ENCODE measurements around the gene SLC38A6. TPM values are rescaled to one million over a fixed set of nuclear protein-coding genes. Genes with fewer than 3 reads are reported as not detected.
"Not testable (repeated sequence)": the region's sequence is repeated elsewhere in the genome, so short reads cannot be mapped to it uniquely, and the experiment has no call there.

The SLC38A6 gene
- total RNA-seq, 1 experiment from 2014 or later, result 54.9 TPM

DNA sequence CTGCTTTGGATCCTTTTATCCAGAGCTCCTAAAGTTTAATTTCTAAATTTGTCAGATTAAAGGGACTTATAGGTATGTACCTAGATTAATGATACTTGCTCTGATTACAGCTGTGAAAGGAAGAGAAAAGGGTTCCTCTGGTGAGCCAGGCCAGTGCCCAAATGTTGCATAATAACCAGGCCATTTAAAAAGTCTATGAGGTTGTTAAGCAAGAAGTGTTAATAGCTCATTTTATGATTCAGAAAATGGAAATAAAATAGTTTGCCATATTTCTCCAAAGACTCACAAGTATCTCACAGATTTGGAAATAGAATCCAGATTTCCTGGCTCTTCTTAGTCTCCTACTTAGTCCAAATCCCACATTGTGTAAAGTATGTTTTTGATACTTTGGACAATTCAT lies 67.6 kb downstream of the SLC38A6 start:
- DNase-seq (ENCODE audit: extremely low read depth, low read depth), result no peak

DNA sequence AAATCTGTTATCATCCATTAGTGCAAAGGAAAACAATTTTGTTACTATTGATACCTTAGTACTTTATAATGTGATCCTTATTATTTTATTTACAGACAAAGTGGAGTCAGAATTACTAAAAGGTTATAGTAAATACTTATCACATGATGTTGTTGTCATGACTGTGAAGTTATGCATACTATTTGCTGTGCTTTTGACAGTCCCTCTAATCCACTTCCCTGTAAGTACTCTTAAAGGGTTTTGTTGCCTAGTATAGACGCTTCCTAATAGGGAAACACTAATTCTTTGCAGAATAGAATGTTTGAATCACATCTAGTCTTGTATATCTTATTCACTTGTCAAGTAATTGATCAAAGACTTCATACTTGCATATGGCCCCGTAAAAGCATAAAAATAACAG lies 69.4 kb downstream of the SLC38A6 start:
- no peak for DNase-seq (ENCODE audit: extremely low read depth, low read depth)

DNA sequence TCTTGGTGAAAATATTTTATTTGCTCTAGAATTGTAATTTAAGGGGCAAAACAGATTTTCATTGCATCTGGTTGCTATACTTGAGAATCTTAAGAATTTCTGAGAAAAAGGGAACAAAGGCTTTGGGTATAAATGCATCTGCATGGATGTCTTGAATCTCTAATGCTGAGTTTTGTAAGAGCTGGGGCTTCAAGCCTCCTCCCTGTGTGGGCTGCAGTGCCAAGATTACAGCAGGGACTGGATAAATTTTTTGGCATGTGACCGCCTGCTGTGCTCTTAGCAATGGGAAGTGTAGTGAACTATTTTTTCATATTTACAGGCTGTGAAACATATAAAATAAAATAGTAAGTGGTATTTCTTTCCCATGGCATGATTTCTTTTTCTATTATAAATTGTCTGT lies 70.0 kb downstream of the SLC38A6 start:
- DNase-seq (ENCODE audit: extremely low read depth, low read depth), result no peak

DNA sequence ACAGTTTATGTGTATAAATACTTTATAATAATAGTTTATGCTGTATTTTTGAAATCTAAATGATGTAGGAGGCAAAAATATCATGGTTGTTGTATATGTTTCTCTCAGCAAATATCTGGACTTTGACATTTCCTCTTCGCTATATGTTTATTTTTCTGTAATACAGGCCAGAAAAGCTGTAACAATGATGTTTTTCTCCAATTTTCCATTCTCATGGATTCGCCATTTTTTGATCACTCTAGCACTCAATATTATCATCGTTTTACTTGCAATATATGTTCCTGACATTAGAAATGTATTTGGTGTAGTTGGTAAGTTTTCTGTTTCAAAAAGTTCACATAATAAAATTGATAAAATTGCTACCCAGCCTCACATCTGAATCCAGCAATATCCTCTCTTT lies 70.6 kb downstream of the SLC38A6 start:
- no peak for DNase-seq (ENCODE audit: extremely low read depth, low read depth)

DNA sequence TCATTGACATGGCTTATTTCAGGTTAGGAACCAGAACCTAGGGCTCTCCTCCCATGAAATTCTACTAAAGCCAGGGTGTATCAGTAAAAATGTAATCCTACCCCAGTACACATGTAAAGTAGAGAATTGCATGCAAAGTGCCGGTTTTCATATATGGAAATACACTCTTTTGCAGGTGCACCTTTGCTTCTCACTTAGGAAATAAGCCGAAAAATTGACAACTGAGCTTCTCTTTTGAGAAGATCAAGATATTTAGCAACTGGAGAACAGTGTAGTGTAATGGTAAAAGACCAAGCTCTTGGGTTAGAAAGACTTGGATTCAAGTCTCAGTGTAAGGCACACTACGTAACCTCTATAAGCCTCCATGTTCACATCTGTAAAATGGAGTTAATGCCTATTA lies 82.4 kb downstream of the SLC38A6 start:
- DNase-seq (ENCODE audit: extremely low read depth, low read depth), result no peak

DNA sequence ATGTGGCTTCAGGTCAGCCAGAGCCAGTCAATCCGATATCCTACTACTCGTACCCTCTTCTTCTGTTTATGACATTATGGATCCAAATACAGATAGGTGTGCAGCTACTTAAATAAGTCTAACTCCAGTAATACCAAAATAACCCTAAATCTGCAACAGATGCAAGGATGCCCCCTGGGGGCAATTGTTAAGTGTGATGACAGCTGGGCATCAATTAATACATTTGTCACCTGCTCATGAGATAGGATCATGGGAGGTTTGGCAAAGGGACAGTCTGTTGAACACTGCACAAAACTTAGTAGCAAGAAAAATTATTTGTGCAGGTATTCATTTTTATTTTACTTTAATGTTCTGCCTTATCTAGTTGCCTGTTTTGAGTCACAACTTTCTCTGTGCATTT lies 83.2 kb downstream of the SLC38A6 start:
- no peak for DNase-seq (ENCODE audit: extremely low read depth, low read depth)

DNA sequence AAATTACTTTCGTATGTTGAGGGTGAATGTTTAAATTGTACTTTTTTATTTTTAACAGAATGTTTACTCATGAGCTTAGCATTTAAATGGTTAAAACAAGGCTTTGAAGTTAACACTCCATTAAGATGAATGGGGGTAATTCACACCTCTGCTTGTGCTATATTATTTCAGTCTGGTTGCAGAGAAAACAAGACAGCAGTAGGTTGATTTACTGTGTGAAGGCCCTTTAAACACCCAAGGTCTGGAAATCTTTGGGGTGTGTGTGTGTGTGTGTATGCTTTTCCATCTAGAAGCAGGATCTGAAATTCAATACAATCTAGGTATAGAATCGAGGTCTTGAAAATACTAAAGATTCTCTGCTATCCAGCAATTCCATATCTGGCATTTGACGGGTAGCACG lies 83.8 kb downstream of the SLC38A6 start:
- DNase-seq (ENCODE audit: extremely low read depth, low read depth), result no peak

DNA sequence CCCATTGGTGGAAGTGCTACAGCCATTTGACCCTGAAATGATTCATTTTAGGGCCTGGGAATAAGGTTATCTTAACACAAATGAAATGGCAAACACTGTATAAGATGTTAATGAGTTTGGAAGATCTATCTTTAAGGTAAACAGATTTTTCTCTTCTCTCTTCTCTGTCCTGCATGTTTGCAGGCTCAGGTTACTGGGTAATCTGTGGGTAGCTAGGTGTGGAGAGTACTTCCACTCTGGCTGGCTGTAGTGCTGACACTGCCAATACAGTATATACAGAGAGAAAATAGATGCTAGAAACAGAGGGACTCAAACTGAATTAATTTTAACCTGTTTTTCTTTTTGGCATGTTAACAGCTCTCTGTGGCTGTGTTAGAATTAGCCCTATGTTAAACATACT lies 84.6 kb downstream of the SLC38A6 start:
- no peak for DNase-seq (ENCODE audit: extremely low read depth, low read depth)

DNA sequence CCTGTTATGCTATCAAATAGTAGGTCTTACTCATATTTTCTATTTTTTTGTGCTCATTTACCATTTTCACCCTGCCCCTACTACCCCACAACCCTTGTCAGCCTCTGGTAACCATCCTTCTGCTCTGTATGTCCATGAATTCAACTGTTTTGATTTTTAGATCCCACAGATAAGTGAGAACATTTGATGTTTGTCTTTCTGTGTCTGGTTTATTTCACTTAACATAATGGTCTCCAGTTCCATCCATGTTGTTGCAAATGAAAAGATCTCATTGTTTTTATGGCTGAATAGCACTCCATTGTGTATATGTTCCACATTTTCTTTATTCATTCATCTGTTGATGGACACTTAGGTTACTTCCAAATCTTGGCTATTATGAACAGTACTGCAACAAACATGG lies 91.4 kb downstream of the SLC38A6 start:
- not testable (repeated sequence) for DNase-seq (ENCODE audit: extremely low read depth, low read depth)

DNA sequence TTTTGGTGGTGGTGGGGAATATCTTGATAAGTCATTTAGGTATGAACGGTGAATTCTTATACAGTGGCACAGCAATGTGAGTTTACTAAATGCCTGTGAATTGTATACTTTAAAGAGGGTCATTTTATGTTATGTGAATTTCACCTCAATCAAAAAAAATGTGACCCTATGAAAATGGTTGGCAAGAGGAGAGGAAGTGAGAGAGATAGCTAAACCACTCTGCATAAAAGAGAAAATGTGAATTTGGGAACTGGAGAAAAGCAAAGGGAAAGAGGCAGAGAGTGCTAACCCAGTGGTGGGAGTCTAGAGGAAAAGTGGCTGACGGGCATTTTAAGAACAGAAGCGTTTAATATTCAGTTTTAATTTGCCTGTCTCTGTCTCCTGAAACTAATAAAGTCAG lies 93.8 kb downstream of the SLC38A6 start:
- DNase-seq (ENCODE audit: extremely low read depth, low read depth), result no peak

DNA sequence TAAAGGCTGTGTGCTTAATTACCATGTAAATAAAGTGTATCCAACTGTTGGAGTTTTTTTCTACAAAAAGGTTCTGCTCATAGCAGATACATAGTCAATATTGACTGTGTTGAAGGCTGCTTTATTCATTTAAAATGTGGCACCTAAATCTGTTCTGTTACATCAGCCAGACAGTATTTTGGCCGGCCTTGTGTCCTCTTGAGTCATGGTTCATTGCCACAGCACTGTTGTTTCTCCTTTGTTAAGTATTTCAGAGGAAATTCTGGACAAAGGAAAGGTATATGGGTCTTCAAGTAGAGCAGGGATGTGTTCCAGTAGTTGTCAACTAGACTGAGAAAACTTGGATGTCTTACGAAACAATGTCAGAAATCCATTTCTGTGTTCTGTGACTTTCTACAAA lies 95.5 kb downstream of the SLC38A6 start:
- no peak for DNase-seq (ENCODE audit: extremely low read depth, low read depth)

DNA sequence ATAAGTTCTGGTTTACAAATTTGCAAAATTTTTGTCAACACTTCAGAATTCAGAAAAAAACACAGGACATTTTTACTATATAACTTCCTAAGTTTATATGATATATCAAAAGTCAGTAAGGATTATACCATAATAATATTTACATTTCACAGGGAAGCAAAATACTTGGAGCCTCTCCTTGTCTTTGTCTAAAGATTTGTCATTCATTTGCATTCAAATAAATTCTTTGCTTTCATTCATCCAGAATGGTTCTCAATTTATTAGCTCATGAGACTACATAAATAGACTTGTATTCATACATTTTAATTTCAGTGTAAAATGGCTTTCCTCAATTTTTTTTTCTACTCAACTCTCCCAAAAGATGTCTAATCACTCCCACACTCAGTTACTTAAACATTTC lies 96.4 kb downstream of the SLC38A6 start:
- DNase-seq (ENCODE audit: extremely low read depth, low read depth), result no peak

DNA sequence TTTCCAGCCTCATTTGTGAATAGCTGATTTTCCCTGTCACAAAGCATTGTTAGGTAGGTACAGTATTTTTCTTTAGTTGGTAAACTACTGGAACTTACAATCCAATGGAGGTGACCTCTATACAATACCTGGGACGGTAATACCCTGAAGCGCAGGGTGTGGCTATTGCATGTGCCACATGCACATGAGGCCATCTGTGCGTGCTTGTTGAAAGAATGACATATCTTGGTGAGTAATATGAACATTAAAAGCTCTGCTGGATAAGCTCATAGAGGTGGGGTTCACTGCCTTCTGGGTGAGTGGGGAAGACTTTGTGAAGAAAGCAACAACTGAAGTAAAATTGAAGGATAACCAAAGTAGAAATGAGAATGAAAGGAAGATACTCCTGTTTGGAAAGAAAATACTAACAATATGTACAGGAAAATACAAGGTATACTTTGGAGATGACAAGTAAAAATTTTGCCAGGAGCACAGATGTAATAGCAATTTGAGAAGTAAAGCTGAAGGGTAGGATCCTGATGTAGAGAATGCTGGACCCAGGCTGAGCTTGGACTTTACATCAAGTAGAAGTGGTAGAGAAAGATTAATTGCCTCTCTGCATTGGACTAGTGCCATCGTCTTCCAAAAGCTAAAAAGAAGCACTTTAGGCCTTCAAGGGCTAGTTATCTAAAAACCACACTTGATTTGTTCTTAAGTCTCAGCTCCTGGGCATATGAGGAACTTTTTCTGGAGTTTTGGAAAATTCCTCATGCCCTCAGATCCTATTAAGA lies 97.1 kb downstream of the SLC38A6 start:
- no peak for DNase-seq (ENCODE audit: extremely low read depth, low read depth)

DNA sequence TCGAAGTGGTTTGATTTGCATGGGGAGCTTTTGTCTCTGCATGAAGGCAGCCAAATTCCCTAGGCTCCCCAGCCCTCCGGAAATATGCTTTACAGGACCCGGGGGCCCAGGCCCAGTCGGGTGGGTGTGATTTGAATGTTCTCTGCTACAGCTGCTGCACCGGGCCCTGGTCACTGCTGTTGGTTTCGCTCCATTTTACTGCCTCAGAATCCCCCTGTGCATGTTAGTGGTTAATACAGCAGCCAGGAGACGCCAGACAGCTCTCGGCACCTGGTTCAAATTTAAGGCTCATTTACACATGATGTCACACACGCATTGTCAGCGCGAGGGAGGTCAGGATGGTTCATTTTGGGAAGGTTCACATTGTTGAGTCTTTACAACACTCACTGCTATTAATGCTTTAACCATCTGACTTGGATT lies 99.6 kb downstream of the SLC38A6 start:
- DNase-seq (ENCODE audit: extremely low read depth, low read depth), result no peak

DNA sequence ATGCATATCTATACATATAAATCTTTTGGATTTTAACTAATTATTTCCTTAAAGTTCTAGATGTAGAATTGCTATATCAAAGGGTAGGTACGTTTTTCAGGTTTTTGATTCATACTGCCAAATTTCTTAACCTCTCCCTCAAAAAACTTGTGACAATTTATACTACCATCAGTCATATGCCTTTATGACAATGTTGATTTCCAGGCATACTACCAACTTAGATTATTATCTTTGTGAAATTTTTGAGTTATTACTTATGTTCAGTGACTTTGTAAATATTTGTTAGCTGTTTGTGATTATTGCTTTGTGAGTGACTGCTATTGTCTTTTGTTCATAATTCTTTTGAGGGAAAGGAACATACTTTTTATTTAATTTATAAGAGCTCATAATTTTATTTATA lies 107.0 kb downstream of the SLC38A6 start:
- DNase-seq (ENCODE audit: extremely low read depth, low read depth), result no peak

DNA sequence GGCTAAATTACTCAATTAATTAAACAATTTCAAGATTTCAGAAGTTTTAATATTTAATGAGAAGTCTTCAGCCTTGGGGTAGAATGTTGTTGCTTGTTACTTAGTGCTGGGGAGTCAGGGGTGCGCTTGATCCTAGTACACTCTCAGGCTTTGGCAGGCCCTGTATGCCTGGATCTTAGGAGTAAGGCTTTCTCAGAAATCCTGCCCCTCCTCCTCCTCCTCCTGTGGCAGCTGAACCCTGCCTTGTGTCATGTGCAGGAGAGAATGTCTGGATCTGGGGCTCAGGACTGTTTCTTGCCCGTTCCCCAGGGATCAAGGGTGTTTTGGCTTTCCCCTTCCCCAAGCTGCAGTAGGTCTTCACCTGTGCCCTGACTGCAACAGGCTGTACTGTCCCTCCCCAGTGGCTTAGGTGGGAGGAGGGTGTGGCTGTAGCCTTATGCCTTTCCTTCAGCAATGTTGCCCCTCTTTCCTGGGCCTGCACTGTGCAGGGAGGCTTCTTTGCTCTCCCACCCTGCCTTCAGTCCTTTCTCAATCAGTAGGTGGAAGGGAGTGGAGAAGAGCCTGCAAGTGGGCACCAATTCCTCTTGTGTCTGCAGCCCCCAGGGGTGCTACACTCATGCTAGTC lies 108.2 kb downstream of the SLC38A6 start:
- DNase-seq (ENCODE audit: extremely low read depth, low read depth), result no peak

DNA sequence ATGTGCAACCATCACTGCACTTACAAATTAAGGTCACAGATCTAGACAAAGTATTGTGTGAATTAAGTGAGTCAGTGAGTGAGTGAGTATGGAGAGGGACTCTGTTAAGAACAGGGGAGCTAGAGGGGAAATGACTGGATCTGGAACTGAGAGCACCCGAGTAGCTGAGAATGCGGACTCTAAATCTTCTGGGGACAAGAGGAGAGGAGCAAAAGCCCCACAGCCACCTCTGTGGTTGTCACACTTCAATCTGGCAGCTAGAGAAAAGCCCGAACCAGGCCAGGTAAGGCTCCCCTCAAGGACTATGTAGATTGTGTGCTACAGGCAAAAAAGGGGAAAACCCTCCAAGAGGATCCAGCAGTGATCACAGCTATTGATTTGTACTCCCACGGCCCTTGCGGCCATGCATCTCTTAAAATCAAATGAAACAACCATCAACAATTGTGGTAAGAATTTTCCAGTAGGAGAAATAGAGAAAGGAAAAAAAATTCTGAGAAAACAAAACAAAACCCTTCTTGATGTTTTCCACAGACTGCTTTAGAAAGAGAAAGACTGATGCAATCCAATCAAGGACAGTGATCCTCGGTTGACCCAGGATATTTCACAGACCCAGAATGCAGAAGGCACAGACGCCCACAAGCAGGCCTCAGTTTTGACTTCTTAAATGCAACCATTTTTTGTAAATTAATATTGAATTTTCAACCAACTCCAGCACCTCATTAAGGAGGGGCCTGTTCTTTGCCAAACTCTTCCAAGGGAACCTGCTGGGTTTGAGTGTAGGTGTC lies 109.6 kb downstream of the SLC38A6 start:
- DNase-seq (ENCODE audit: extremely low read depth, low read depth), result peak; percentile 14

DNA sequence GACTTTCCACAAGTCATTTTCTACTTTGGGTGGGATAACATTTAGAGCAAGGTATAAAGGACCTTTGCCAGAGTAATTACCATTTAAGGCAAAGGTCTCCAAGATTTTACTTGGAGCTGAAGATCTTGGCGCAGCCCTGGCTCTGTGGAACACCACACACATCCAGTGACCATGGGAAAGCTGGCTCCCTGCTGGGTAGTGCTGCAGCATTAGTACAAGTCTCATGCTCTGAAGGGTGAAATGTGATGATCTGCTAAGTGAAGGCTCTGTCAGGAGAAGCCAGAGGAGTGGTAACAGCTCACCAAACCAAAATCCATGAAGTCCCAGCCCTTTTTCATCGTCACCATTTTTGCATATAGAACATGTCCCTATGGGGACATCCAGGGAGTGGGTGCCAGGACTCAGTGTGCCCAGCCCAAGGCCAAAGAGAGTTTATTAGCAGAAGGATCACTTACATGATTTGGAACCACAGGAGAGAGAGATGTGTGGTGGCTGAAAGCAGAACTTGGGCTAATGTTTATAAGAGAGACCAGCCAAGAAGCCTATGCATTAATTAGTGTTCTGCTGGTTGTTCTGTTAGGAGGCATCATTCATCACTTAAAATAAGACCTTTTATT lies 110.7 kb downstream of the SLC38A6 start:
- DNase-seq (ENCODE audit: extremely low read depth, low read depth), result no peak

DNA sequence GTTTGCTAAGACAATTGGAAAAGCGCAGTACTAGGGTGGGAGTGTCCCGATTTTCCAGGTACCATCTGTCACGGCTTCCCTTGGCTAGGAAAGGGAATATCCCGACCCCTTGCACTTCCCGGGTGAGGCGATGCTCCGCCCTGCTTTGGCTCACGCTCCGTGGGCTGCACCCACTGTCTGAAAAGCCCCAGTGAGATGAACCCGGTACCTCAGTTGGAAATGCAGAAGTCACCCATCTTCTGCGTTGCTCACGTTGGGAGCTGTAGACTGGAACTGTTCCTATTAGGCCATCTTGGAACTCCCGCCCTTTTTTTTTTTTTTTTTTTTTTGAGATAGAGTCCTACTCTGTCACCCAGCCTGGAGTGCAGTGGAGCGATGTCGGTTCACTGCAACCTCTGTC lies 117.1 kb downstream of the SLC38A6 start:
- DNase-seq (ENCODE audit: extremely low read depth, low read depth), result not testable (repeated sequence)

DNA sequence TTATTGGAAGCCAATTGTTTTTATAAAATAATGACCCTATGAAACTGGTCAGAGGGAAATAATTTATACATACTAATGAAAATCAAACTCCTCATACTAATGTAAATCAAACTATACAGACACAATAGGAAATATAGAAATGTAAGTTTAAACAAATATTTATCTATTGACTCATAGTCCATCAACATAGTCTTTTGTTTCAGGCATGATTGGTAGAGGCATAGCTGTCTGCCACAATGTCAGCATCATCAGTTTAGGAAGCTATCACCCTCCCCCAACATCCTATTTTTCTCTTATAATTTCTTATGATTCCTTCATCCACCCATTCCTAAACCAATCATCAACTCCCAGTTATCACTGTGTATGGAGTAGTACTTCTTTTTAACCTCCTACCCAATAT lies 117.7 kb downstream of the SLC38A6 start:
- DNase-seq (ENCODE audit: extremely low read depth, low read depth), result no peak

DNA sequence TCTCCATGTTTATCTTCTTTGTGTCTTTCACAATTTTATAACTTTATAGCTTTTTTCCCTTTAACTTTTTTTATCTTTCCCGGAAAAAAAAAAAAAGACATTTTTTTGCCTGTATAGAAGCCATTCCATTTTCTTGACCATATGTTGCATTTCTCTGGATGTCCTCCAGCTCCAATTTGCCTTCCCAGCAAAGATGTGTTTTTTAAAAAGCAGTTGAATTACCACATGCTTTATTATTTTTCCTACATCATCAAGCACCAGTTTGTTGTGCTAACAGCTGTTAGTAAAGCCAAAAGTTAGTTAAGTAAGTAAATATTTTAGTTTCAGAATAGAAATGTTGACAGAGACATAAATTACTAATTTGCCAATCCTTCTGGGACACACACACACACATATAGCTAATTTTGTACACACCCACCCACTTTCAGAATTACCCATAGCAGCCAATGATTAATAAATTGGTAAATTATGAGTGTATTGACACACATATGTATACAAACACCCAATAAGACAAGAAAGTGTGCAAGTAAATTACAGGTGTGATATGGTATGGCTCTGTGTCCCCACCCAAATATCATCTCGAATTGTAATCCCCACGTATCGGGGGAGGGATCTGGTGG lies 118.3 kb downstream of the SLC38A6 start:
- DNase-seq (ENCODE audit: extremely low read depth, low read depth), result no peak

Measured in NCI-H460 (cell line).